ENCODE results near the gene FAM217A.

Gene FAM217A

DNA sequence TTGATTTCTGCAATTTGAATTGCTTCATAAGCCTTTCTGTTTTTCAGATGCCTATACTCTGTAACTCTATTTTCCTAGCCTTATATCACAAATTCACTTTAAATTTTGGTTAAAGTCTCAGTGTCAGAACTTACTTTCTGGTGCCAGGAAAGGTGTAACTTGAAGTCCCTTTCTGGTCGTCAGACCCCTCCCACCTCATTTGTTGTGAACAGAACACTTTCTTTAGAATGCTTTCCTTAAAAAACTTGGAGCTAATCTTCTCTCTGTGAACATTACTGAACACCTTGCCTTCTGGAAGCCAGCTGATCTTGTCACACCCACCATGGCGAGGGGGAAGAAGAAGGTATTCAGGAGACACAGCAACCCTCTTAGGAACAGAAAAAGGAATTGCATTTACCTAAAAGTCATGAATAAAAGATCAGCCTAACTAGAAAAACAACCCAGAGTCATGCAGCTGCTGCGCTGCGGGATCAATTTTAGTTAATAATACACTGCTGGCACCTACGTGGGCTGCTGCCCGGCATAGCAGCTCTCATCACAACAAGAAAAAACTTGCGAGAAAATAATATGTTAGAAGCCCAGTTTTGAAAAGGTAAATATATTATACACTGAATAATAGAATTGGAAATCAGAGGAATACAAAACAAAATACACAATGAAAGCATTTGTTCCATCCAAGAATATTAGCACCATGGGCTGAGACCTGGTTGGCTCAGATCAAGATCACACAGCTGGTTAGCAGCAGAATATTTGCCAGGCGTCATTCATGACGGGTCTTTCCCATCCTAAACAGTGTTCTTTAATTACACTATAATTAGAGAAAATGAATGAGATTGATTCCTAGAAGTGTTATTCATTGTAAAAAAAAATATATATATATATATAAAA is 5.8 kb upstream of the FAM217A start:
- no peak for DNase-seq

DNA sequence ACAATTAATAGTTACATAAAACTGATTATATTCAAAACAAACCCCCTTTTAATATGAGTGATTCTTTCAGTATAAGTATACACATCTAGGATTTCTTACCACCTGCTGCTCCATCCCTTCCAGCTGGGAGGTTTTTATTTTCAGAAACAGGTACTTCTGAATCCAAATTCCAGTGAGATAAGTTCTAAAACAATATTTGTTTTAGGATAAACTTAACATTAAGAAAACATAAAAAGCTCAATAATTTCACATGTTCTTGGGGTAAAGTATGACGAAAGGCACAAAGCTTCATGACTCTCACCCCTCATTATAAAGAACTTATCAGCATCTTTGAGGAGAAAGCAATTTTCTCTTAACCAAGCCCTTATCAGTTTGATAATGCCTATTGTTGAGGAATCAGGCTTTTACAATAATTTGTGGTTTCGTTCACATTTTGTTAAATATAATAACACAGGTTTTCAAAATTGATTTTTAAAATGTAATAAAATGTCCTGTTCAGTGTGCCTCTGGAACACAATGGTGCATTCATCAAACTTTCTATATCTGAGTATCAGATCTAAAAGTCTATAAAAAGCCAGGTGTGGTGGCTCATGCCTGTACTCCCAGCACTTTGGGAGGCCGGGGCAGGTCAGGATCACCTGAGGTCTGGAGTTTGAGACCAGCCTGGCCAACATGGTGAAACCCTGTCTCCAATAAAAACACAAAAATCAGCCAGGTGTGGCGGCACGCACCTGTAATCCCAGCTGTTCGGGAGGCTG is 4.3 kb downstream of the FAM217A start:
- no peak for DNase-seq

DNA sequence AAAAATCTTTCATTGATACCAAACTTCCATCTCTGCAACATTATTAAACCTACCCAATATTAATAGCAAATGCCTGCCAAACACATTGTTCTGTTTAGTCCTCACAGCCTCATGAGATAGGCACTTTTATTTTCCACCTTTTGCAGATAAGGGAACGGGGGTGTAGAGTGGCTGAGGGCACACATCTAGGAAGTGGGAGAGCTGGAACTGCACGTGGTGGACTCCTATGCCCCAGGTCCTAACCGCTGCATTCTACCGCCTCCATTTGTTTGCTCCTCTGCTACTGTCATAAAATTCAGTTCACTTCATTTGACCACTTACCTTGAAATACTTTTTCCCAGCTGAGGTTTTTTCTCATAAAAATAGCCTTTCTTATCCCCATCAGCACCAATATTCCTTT is 7.6 kb downstream of the FAM217A start:
- no peak for DNase-seq

DNA sequence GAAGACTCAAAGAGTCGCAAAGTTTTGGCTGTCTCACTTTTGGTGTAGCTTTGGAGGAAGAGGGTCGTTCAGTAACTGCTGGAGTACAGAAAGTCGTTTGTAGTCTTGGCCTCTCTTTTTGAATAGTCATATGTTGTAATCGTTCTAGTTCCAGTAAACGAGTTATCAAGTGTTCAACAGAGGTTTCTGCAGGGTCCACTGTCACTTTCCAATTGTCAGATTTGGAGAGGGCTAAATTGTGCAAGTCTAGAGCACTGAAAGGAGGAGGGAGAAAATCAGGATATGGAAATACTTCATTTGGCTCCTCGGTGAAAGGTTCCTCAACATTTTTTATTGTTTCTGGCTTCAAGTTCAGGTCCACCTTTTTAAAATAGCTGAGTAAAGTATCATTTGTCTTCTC is 9.7 kb downstream of the FAM217A start:
- no peak for DNase-seq

DNA sequence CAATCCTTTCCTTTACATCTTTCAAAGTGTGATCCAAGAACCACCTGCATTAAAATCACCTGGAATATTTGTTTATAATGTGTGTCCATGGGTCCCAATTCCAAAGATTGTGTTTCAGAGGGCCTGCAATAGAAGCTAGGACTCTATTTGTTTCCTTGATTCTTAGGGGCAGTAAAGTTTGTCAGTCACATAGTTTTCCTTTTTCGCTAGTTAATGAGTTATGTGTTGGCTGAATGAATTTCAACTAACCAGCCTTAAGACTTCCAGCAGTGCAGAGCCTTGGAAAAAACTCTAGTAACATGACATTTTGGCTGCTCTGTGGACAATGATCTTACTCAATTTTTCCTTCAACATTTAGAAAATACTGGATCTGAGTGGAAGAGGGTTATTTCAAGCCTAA is 11.3 kb downstream of the FAM217A start:
- no peak for DNase-seq

DNA sequence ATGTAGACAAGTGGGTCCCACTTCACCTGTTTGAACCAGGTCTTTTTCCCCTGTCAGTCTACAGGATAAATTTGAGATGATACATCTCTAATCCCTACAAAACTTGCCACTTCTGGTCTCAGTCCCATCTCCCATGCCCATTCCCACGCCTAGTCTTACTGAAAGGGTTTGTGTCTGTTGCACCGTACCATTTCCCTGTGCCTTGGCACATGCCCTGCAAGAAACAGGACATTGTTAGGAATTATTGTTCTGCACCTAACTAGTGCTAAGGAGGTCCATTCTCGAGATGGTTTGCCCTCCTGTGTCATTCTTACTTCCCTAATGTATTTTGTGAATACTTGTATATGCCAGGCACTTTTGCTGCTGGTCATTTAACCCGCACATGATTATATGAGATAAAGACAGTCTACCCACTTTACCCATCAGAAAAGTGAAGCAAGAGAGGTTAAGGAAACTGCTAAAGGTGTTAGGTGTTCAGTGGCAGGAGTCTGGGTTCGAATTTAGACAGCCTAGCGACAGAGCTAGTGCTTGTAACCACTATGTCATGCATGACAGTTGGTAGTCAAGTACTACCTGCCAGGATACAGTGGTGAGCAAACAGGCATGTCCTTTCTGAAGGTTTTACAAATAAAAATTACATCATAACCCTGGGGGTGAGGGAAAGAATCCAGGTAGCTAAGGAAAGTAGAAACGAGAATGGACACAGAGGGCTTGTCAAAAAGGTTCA is 12.7 kb downstream of the FAM217A start:
- DNase-seq: no peak

DNA sequence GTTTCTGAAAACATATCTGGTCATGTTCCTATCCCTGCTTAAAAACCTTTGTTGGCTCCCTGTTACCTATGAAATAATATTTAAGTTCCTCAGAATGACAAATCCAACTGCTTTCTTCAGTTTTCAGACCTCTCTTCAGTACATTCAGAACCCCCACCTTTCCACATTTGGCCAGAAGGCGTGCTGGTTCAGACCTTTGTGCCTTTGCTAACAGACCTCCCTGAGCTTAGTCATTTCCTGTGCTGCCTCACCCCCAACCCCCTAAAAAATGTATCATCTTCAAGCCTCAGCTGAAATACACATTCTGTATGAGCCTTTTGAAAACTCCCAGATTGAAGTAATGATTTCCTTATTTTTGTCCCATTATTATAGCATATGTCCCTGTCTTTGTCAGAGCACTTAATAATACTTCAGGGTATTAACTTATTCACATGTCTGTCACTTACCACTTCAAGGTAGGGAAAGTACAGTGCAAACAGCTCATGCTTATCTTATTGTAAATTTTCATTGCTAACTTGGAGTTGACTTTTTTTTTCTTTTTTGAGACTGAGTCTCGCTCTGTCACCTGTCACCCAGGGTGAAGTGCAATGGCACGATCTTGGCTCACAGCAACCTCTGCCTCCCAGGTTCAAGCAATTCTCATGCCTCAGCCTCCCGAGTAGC is 19.7 kb downstream of the FAM217A start:
- DNase-seq: no peak

DNA sequence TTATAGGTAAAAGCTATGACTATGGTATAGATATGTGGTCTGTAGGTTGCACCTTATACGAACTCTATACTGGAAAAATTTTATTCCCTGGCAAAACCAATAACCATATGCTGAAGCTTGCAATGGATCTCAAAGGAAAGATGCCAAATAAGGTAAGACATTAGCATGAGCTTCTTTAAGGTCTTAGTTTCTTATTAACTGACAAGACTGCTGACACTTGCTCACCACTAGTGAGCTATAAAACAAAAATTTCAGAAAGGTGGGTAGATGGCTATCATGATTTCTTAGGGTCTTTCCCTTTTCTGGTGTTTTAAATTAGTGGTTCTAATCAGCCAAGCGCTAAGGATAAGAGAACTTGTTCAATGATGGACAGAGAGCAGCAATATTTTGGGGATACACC is 21.9 kb downstream of the FAM217A start:
- no peak for DNase-seq

DNA sequence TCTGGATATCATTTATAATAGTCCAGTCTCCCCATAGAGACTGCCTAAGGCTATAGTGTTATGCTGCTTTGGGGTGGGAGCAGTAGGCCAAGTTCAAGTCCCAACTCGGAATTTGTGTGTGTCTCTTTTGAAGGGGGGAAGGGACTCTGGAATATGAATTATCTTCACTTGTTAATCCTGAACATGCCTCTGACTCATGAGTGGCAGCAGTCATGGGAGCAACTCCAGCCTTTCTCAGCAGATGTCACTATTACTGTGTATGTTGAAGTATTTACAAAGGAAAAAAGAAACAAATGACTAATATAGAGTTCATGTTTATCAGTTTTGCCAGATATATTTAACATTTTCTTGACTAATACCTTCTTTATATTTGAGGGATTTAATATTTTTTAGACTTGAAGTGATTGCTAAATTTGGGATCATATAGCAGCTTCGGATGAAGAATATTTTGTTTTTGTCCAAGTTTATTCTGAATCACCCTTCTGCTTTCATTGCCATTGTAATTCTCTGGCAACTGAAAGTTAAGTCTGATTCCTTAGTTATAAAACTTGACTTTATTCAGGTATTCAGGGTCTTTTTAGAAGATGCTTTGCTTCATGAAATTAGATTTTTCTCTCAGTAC is 23.4 kb downstream of the FAM217A start:
- no peak for DNase-seq

DNA sequence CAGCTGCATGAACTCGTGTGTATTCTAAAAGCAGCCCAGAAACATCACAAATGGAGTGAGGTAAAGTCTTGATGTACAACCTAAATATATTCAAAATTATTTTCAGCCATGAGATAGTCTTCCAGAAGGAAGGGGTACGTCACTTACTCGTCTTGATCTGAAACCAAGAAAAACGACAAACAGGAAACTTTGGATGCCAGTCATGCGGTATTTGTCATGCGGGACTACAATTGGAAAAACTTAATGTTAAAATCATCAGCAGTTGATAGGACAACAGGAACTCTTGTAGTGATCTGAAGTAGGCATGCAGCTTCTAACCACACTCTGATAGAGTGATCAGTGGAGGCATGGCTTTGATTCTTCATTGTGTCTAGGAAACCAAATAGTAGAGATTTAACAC is 29.7 kb downstream of the FAM217A start:
- no peak for DNase-seq

DNA sequence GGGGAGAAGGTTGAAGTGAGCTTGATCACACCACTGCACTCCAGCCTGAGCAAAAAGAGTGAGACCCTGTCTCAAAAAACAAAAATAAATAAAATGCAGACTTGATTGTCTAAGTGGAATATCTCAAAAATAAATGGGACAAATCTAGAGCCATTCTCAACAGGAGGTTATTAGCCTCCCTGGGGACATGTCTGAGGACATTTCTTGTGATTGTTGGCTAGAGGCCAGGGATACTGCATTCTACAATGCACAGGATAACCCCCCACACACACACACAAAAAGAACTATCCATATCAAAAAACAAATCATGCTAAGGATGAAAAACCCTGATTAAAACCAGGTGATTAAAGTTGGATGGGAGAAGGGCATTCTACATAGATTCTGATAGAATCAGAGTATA is 37.5 kb downstream of the FAM217A start:
- no peak for DNase-seq

DNA sequence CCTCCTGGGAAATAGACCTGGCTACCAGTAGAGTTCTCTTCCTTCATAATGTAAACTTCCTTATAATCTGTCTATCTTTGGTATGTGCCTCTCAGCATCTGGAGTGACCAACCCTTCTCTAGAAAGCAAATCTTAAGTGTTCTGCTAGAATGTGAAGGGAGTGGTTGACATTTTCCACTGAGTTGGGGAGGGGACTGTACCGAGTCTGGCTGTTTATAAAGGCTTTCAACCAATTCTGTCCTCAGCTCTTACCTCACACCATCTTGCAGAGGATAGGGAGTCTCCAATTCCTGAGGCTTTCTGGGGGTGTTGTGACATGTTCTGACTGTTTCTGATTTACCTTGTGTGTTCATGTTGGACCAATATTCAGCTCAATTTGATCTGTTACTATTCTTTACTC is 39.6 kb downstream of the FAM217A start:
- no peak for DNase-seq

DNA sequence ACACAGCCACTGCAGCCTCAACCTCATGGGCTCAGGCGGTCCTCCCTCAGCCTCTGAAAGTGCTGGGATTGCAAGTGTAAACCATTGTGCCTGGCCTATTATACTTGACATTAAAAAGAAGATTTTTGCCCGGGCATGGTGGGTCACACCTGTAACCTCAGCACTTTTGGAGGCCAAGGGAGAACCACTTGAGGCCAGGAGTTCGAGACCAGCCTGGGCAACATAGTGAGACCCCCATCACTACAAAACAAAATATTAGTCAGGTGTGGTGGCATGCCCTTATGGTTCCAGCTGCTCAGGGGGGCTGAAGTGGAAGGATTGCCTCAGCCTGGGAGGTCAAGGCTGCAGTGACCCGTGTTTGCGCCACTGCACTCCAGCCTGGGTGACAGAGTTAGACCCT is 42.4 kb downstream of the FAM217A start:
- no peak for DNase-seq

DNA sequence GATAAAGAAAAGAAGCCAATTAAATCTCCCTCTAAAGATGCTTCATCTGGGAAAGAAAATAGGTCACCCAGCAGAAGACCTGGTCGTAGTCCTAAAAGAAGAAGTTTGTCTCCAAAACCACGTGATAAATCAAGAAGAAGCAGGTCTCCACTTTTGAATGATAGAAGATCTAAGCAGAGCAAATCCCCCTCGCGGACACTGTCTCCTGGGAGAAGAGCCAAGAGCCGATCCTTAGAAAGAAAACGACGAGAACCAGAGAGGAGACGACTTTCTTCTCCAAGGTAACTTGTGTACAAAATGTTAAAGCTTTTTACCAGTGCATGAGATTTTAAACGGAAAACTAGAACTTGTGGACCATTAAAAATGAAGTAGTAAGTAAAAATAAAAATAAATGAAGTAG is 46.5 kb downstream of the FAM217A start:
- no peak for DNase-seq

DNA sequence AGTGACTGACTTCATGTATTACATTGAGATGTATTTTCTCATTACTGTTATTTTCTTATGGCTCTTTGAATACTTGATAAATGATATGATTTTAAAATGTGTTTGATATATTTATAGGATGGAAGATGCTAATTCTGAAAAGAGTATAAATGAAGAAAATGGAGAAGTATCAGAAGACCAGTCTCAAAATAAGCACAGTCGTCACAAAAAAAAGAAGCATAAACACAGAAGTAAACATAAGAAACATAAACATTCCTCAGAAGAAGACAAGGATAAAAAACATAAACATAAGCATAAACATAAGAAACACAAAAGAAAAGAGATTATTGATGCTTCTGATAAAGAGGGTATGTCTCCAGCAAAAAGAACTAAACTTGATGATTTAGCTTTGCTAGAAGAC is 47.5 kb downstream of the FAM217A start:
- DNase-seq: no peak

DNA sequence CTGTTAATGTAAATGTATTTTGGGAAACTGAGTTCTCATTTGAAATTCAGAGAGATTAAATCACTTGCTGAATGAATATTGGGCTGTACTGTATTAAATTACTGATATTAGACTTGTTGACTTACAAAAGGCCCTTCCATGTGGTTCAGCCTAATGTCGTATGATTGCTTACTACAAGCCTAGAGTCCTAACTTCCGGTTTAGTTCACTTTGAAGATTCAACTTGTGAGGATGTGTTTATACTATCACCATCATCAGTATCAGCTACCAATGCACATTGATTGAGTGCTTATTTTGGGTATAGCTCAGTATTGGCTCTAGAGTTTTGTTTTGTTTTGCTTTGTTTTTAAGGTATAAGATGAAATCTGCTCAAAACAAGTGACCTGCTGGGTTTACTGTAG is 48.3 kb downstream of the FAM217A start:
- DNase-seq: no peak

DNA sequence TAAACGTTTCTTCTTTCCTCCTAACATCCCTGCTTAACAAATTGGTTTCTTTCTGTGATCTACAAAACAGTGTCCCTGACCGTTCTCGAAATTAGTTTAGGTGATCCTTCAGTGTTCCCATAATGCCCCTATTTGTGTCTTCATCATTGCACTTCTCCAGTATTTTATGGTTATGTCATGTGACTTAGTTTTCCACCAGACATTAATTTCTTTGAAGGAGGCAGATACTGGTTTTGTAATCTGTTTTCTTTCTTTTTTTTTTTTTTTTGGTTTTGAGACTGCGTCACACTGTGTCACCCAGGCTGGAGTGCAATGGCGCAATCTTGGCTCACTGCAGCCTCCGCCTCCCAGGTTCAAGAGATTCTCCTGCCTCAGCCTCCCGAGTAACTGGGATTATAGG is 49.2 kb downstream of the FAM217A start:
- no peak for DNase-seq

DNA sequence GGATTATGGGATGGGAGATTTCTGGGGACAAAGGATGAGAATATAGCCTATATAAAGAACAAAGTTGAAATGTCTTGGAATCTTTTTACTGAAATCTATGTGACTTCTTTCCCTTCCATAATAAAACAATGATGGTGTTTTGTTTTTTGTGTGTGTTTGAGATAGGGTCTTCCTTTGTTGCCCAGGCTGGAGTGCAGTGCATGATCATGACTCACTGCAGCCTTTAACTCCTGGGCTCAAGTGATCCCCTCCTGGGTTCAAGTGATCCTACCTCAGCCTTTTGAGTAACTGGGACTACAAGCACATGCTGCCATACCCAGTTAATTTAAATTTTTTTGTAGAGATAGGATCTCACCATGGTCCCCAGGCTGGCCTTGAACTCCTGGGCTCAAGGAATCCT is 50.9 kb downstream of the FAM217A start:
- DNase-seq: no peak

DNA sequence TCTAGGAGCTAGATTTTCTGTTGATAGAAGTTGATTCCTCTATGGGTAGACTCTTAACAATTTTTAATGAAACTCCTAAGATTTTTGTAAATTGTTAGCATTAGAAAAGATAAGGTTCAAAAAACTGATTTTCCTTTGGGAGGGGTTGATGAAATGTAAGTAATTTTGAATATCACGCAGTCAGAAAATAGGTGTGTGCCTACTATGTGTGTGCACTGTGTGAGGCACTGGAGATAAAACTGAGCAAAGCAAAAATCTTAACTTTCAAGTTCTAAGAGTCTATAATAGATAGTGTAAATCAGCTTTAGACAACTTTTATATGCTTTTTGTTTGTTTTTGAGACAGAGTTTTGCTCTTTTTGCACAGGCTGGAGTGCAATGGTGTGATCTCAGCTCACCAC is 53.3 kb downstream of the FAM217A start:
- DNase-seq: no peak

DNA sequence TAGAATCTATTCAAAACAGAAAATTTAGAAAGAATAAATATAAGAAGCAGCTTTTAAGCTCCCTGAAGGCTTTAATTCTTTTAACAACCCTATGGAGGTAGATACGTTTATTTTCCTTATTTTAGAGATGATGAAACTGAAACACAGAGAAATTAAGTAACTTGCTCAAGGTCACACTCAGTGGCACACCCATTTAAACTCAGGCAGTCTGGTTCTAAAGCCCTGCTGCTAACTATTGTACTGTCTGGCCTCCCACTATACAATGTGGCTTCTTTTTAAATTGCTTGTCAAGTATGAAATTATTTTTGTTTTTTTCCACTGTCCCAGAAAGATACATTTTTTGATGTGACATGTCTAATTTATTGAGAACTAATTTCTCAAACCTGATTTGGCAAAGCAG is 55.7 kb downstream of the FAM217A start:
- no peak for DNase-seq

DNA sequence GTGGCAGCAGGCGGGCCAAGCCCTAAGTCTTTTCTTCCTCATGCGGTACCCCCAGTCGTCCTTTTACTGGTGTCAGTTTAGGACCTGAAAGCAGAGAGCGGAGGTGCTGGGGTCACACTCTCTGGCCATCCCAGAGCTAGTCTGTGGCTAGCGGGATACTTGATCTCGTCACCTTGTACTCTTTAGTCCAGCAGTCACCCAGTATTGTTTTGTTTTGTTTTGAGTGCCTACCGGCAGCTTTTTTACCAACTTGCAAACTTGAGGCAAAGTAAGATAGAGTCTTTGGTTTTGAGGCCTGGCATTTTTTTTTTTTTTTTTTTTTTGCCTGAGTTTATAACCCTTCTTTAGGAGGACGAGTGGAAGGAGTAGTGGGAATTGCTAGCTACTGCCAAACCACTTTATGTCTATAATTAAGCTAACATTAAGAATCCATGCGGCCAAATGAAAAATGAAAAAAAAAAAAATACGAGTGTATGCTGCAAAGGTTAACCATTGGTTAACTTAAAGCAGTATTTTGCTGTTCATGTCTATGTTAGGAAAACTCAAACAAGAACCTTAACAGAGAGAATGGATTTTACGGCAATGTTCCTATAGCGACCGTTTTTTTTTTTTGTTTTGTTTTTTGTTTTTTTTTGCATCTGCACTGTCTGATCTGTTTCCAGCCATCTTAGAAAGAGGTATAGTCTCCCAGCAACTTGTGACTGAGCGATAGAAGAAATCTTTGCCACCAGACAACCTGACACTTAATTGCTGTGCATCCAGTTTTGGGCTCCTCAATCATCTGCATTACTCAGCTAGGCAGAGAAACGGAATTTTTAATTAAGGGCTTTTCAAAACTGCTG is 56.9 kb downstream of the FAM217A start:
- no peak for DNase-seq

Data from activated CD4-positive, CD25-positive, alpha-beta regulatory T cell treated with anti-CD3 and anti-CD28 coated beads, Interleukin-2, amount 50 U/mL, for 72 hours (primary cell).